HepG2 (cell line): ENCODE results near the gene PRKG1. TPM values are rescaled to one million over a fixed set of nuclear protein-coding genes. Genes with fewer than 3 reads are reported as not detected.

Experiments used
- ATAC-seq: fragments of 200-7000 bp; cut with Tn5 transposase; 3 replicates; pipeline ENCODE4 v1.9.1; 2020; ENCODE audit warnings: mild to moderate bottlenecking, moderate library complexity
- BruUV-seq: library from RNA; stranded (reverse); fragments of 400-500 nt; replicated peaks from 2 replicates; lab custom pipeline; 2021; lab: Mats Ljungman, UMichigan
- CTCF ChIA-PET: fragments of 300-600 bp; formaldehyde crosslinking; extraction: SDS; loops from one replicate; lab custom pipeline; 2021; ENCODE audit warnings: low total read pairs, inconsistent platforms, low intra/inter-chr PET ratio; lab: Yijun Ruan, JAX
- POLR2A ChIA-PET: fragments of 350-600 bp; sonication (Branson Sonifier 250); formaldehyde crosslinking; loops from one replicate; lab custom pipeline; 2020; ENCODE audit warnings: antibody characterized with exemption, inconsistent platforms; lab: Yijun Ruan, JAX
- DNase-seq: peaks from one replicate; pipeline ENCODE4 v3.0.0-alpha.2; 2015; ENCODE audit warnings: low spot score
- FAIRE-seq: peaks from 3 replicates; lab custom pipeline; 2011; peaks lifted over from hg19 to GRCh38; lab: Jason Lieb, UNC
- H2AFZ ChIP-seq: one replicate; pipeline ENCODE4 v1.6.1; 2011; ENCODE audit warnings: low read length, inconsistent platforms
- H3K27ac ChIP-seq: fragments of 300-600 bp; 3 replicates; pipeline ENCODE4 v1.8.0; 2011; ENCODE audit warnings: mixed run types, mild to moderate bottlenecking, mixed read lengths, low read length, inconsistent platforms; ENCODE audit not compliant: insufficient read depth; ENCODE audit errors: extremely low read length
- H3K27me3 ChIP-seq, 2 experiments: fragments of 200-600 bp in 1 of 2; 2 replicates in 1 of 2; 3 replicates in 1 of 2; pipeline versions ENCODE4 v1.6.0 to v1.8.0; 2011; ENCODE audit warnings: low read length in 2 of 2, mild to moderate bottlenecking in 2 of 2, moderate library complexity in 2 of 2, inconsistent platforms in 1 of 2; ENCODE audit not compliant: insufficient read depth in 2 of 2, control insufficient read depth in 1 of 2
- H3K36me3 ChIP-seq, 2 experiments: fragments of 200-600 bp in 1 of 2; replicated peaks in 1 of 2; 2 replicates in 1 of 2; 3 replicates in 1 of 2; pipeline versions ENCODE4 v1.5.1 to v1.8.0; 2011; ENCODE audit warnings: low read length in 2 of 2, inconsistent platforms in 1 of 2; ENCODE audit not compliant: insufficient read depth in 2 of 2, control insufficient read depth in 1 of 2
- H3K4me1 ChIP-seq: 2 replicates; pipeline ENCODE4 v1.5.1; 2012; ENCODE audit warnings: low read length, inconsistent platforms; ENCODE audit not compliant: insufficient read depth
- H3K4me2 ChIP-seq: 2 replicates; pipeline ENCODE4 v1.6.0; 2011; ENCODE audit warnings: low read depth, low read length, inconsistent platforms
- H3K4me3 ChIP-seq, 3 experiments: fragments of 200-600 bp in 1 of 3; sonication (generic), shearing (Covaris generic) in 1 of 3; replicated peaks in 1 of 3; 2 replicates each; pipeline ENCODE4 v1.5.1; 2011 to 2016; ENCODE audit warnings: low read length in 3 of 3, inconsistent platforms in 2 of 3, low read depth in 2 of 3, mild to moderate bottlenecking in 2 of 3, control low read depth in 1 of 3, mixed read lengths in 1 of 3; ENCODE audit not compliant: insufficient read depth in 1 of 3
- H3K79me2 ChIP-seq: one replicate; pipeline ENCODE4 v1.6.1; 2011; ENCODE audit warnings: low read length, inconsistent platforms; ENCODE audit not compliant: insufficient read depth
- H3K9ac ChIP-seq: 2 replicates; pipeline ENCODE4 v1.6.0; 2011; ENCODE audit warnings: mild to moderate bottlenecking, low read depth, low read length, inconsistent platforms; ENCODE audit not compliant: insufficient read depth
- H3K9me3 ChIP-seq: 2 replicates; pipeline ENCODE4 v1.5.1; 2012; ENCODE audit warnings: mild to moderate bottlenecking, low read length
- H4K20me1 ChIP-seq: 2 replicates; pipeline ENCODE4 v1.6.0; 2011; ENCODE audit warnings: inconsistent platforms, mild to moderate bottlenecking, low read length, moderate library complexity; ENCODE audit not compliant: insufficient read depth
- CHD4 ChIP-seq: fragments of 200-600 bp; sonication (generic); IDR thresholded peaks from 2 replicates; pipeline ENCODE4 v1.7.0; 2017; ENCODE audit warnings: mild to moderate bottlenecking, low read length, borderline replicate concordance
- CREB1 ChIP-seq, 2 experiments: fragments of 450-650 bp in 1 of 2; IDR thresholded peaks; 2 replicates each; pipeline ENCODE4 v1.6.1; 2016 to 2017; ENCODE audit warnings: control low read depth in 1 of 2, mild to moderate bottlenecking in 1 of 2, missing compliant biosample characterization in 1 of 2, missing genetic modification characterization in 1 of 2
- HNRNPH1 ChIP-seq: fragments of 200-400 bp; formaldehyde crosslinking; optimal IDR thresholded peaks from 2 replicates; pipeline ENCODE3; 2017; ENCODE audit warnings: mild to moderate bottlenecking, low read depth, low read length
- HNRNPL ChIP-seq: fragments of 200-400 bp; formaldehyde crosslinking; IDR thresholded peaks from 2 replicates; pipeline ENCODE4 v1.6.1; 2017; ENCODE audit warnings: mild to moderate bottlenecking, low read depth, low read length
- KLF16 ChIP-seq, 2 experiments: sonication (generic) in 1 of 2; formaldehyde crosslinking in 1 of 2; IDR thresholded peaks; 2 replicates each; pipeline versions ENCODE4 v1.6.1 to v1.8.0; 2016 to 2023; ENCODE audit warnings: missing genetic modification reagents in 2 of 2, missing compliant biosample characterization in 1 of 2
- KLF6 ChIP-seq: IDR thresholded peaks from 2 replicates; pipeline ENCODE4 v1.8.0; 2016; ENCODE audit warnings: missing biosample characterization, missing genetic modification reagents
- ZNF20 ChIP-seq: sonication (generic); formaldehyde crosslinking; IDR thresholded peaks from 2 replicates; pipeline ENCODE4 v1.4.0; 2020; ENCODE audit warnings: mild to moderate bottlenecking, moderate library complexity, missing genetic modification reagents
- ZNF225 ChIP-seq: sonication (generic); formaldehyde crosslinking; IDR thresholded peaks from 2 replicates; pipeline ENCODE4 v1.4.0; 2020; ENCODE audit warnings: mild to moderate bottlenecking, missing genetic modification reagents
- ZNF256 ChIP-seq: sonication (generic); formaldehyde crosslinking; conservative IDR thresholded peaks from 2 replicates; pipeline ENCODE4 v1.4.0; 2020; ENCODE audit warnings: missing genetic modification reagents
- ZNF446 ChIP-seq: sonication (generic); formaldehyde crosslinking; IDR thresholded peaks from 2 replicates; pipeline ENCODE4 v1.5.0; 2020; ENCODE audit warnings: mild to moderate bottlenecking, missing genetic modification reagents
- ZNF746 ChIP-seq: sonication (generic); formaldehyde crosslinking; IDR thresholded peaks from 2 replicates; pipeline ENCODE4 v1.8.0; 2022; ENCODE audit warnings: mild to moderate bottlenecking, missing genetic modification reagents
- ZNF792 ChIP-seq: IDR thresholded peaks from 2 replicates; pipeline ENCODE4 v1.6.1; 2016
- ZSCAN29 ChIP-seq: sonication (generic); formaldehyde crosslinking; conservative IDR thresholded peaks from 2 replicates; pipeline ENCODE4 v1.4.0; 2020; ENCODE audit warnings: mild to moderate bottlenecking, missing genetic modification reagents
- WGBS: methylation state at CpG from one replicate; pipeline ENCODE4 v1.1.6; 2017; ENCODE audit warnings: low lambda C conversion rate; 5-methylcytosine and 5-hydroxymethylcytosine counted together
- in situ Hi-C: cut with HindIII; loops from 2 replicates; pipeline ENCODE4 v1.10.0; 2017; ENCODE audit warnings: low pct_unique_long_range_greater_than_20kb; ENCODE audit not compliant: extremely low pct_ligation_motif_present
- intact Hi-C: fragments of 100-400 bp; cut with micrococcal nuclease; formaldehyde crosslinking; loops from one replicate; pipeline ENCODE4 v1.10.0; 2022; ENCODE audit not compliant: unreplicated experiment
- polyA plus RNA-seq, 8 experiments: library from polyadenylated mRNA; depleted of rRNA in 3 of 8; stranded (reverse) in 7 of 8; unstranded in 1 of 8; fragments of >200 nt; fragmentation: Illumina TruSeq in 4 of 8; extraction: Trizol in 4 of 8; gene quantifications; 2 replicates each; pipeline versions ENCODE4 v1.2.1 to v1.2.3, GENCODE V29; 2011 to 2016; ENCODE audit warnings: low read depth in 4 of 8, missing spikeins in 1 of 8, mixed read lengths in 1 of 8; ENCODE audit not compliant: insufficient read depth in 1 of 8
- total RNA-seq, 5 experiments: library from RNA; depleted of rRNA; stranded (reverse); fragments of >200 nt; fragmentation: Illumina TruSeq; extraction: Trizol; gene quantifications; 2 replicates each; pipeline ENCODE4 v1.2.3, GENCODE V29; 2016; ENCODE audit warnings: low read depth in 1 of 5
- TF ChIP-seq, protein P1 (sequence below): IDR thresholded peaks from 2 replicates; pipeline ENCODE4 v1.6.1; 2016; ENCODE audit warnings: control low read depth
- TF ChIP-seq, protein P2 (sequence below): sonication (generic); formaldehyde crosslinking; IDR thresholded peaks from 2 replicates; pipeline ENCODE4 v1.5.0; 2020; ENCODE audit warnings: mild to moderate bottlenecking, missing genetic modification reagents
- TF ChIP-seq, protein P3 (sequence below): sonication (generic); formaldehyde crosslinking; conservative IDR thresholded peaks from 2 replicates; pipeline ENCODE4 v1.4.0; 2020; ENCODE audit warnings: missing genetic modification reagents
- TF ChIP-seq, protein P4 (sequence below): sonication (generic); formaldehyde crosslinking; IDR thresholded peaks from 2 replicates; pipeline ENCODE4 v1.5.1; 2020; ENCODE audit warnings: missing genetic modification reagents, mild to moderate bottlenecking, borderline replicate concordance
- TF ChIP-seq, protein P5 (sequence below): sonication (generic); formaldehyde crosslinking; IDR thresholded peaks from 2 replicates; pipeline ENCODE4 v1.5.0; 2020; ENCODE audit warnings: mild to moderate bottlenecking, missing genetic modification reagents, moderate library complexity

The PRKG1 gene
- total and polyA plus RNA-seq, 2 of the 13 experiments (the other 11 are each of a cell fraction or from before 2014, with no cell fraction given): 0.01 TPM; not detected in 1

DNA sequence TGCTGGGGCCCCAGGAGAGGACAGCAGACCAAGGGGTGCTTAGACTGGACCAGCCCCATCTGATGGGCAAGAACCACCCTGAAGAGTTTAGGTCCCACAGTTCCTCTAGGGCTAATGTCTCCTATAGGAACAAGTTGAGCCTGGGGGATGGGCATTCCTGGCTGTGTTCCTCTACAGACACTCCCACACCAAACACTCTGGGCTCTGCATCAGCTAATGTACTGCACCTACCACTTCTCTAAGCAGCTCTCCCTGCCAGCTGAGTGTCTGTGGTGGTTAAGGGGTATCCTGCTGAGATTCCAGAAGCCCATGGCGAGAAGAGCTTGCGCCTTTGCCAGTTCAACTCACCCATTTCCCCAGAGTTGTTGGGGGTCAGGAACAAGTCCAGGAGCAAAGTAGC lies 909.2 kb downstream of the PRKG1 start:
- no peaks in the 10 kb centered on the region for H4K20me1 ChIP-seq
- H3K4me3 ChIP-seq: no peak overlapping the region
- no peaks in the 10 kb centered on the region for H3K36me3 ChIP-seq
- H3K4me2 ChIP-seq: no peak overlapping the region
- FAIRE-seq (no peak), ATAC-seq (no peak), DNase-seq (no peak)
- H3K9ac ChIP-seq: no peak overlapping the region
- no peaks in the 10 kb centered on the region for H3K4me1 ChIP-seq
- BruUV-seq: no TSS peak
- 0% methylated on average over 2 of the region's 2 CpGs for WGBS
- TF ChIP-seq, protein P1, sequence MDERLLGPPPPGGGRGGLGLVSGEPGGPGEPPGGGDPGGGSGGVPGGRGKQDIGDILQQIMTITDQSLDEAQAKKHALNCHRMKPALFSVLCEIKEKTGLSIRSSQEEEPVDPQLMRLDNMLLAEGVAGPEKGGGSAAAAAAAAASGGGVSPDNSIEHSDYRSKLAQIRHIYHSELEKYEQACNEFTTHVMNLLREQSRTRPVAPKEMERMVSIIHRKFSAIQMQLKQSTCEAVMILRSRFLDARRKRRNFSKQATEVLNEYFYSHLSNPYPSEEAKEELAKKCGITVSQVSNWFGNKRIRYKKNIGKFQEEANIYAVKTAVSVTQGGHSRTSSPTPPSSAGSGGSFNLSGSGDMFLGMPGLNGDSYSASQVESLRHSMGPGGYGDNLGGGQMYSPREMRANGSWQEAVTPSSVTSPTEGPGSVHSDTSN (CRISPR knock-in tag): no peak
- TF ChIP-seq KLF6 (CRISPR knock-in tag) (no peak), KLF16 (CRISPR knock-in tag; IDR thresholded peaks at IDR 0.05) (no peak), ZNF256 (CRISPR knock-in tag) (no peak), HNRNPH1 (no peak), CHD4 (no peak), ZNF446 (CRISPR knock-in tag) (no peak), ZNF225 (CRISPR knock-in tag) (no peak), ZNF20 (CRISPR knock-in tag) (no peak), ZNF746 (no peak), ZSCAN29 (CRISPR knock-in tag) (no peak), ZNF792 (CRISPR knock-in tag) (no peak), HNRNPL (no peak), CREB1 (IDR thresholded peaks at IDR 0.05) (no peak), CREB1 (CRISPR knock-in tag; IDR thresholded peaks at IDR 0.05) (no peak)
- TF ChIP-seq, protein P2, sequence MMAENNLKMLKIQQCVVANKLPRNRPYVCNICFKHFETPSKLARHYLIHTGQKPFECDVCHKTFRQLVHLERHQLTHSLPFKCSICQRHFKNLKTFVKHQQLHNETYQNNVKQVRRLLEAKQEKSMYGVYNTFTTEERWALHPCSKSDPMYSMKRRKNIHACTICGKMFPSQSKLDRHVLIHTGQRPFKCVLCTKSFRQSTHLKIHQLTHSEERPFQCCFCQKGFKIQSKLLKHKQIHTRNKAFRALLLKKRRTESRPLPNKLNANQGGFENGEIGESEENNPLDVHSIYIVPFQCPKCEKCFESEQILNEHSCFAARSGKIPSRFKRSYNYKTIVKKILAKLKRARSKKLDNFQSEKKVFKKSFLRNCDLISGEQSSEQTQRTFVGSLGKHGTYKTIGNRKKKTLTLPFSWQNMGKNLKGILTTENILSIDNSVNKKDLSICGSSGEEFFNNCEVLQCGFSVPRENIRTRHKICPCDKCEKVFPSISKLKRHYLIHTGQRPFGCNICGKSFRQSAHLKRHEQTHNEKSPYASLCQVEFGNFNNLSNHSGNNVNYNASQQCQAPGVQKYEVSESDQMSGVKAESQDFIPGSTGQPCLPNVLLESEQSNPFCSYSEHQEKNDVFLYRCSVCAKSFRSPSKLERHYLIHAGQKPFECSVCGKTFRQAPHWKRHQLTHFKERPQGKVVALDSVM (CRISPR knock-in tag): no peak
- TF ChIP-seq, protein P3, sequence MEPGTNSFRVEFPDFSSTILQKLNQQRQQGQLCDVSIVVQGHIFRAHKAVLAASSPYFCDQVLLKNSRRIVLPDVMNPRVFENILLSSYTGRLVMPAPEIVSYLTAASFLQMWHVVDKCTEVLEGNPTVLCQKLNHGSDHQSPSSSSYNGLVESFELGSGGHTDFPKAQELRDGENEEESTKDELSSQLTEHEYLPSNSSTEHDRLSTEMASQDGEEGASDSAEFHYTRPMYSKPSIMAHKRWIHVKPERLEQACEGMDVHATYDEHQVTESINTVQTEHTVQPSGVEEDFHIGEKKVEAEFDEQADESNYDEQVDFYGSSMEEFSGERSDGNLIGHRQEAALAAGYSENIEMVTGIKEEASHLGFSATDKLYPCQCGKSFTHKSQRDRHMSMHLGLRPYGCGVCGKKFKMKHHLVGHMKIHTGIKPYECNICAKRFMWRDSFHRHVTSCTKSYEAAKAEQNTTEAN (CRISPR knock-in tag): no peak
- TF ChIP-seq, protein P4, sequence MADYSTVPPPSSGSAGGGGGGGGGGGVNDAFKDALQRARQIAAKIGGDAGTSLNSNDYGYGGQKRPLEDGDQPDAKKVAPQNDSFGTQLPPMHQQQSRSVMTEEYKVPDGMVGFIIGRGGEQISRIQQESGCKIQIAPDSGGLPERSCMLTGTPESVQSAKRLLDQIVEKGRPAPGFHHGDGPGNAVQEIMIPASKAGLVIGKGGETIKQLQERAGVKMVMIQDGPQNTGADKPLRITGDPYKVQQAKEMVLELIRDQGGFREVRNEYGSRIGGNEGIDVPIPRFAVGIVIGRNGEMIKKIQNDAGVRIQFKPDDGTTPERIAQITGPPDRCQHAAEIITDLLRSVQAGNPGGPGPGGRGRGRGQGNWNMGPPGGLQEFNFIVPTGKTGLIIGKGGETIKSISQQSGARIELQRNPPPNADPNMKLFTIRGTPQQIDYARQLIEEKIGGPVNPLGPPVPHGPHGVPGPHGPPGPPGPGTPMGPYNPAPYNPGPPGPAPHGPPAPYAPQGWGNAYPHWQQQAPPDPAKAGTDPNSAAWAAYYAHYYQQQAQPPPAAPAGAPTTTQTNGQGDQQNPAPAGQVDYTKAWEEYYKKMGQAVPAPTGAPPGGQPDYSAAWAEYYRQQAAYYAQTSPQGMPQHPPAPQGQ: no peak
- TF ChIP-seq, protein P5, sequence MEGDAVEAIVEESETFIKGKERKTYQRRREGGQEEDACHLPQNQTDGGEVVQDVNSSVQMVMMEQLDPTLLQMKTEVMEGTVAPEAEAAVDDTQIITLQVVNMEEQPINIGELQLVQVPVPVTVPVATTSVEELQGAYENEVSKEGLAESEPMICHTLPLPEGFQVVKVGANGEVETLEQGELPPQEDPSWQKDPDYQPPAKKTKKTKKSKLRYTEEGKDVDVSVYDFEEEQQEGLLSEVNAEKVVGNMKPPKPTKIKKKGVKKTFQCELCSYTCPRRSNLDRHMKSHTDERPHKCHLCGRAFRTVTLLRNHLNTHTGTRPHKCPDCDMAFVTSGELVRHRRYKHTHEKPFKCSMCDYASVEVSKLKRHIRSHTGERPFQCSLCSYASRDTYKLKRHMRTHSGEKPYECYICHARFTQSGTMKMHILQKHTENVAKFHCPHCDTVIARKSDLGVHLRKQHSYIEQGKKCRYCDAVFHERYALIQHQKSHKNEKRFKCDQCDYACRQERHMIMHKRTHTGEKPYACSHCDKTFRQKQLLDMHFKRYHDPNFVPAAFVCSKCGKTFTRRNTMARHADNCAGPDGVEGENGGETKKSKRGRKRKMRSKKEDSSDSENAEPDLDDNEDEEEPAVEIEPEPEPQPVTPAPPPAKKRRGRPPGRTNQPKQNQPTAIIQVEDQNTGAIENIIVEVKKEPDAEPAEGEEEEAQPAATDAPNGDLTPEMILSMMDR (CRISPR knock-in tag): no peak
- no peaks in the 10 kb centered on the region for H3K79me2 ChIP-seq
- intact Hi-C loops (no loop called here), in situ Hi-C loops (no loop called here)
- H3K27me3 ChIP-seq: no peaks in the 10 kb centered on the region
- no peaks in the 10 kb centered on the region for H3K9me3 ChIP-seq
- CTCF ChIA-PET: no interaction called here
- H2AFZ ChIP-seq: no peak overlapping the region
- no peak overlapping the region for H3K27ac ChIP-seq
- POLR2A ChIA-PET: no interaction called here
